ENCODE measurements around the gene MYO1D. TPM values are rescaled to one million over a fixed set of nuclear protein-coding genes. Genes with fewer than 3 reads are reported as not detected.

MYO1D gene
- total and polyA plus RNA-seq, 2 of the 13 experiments (the other 11 are each of a cell fraction or from before 2014, with no cell fraction given) = 13.2 to 17.3 TPM

DNA sequence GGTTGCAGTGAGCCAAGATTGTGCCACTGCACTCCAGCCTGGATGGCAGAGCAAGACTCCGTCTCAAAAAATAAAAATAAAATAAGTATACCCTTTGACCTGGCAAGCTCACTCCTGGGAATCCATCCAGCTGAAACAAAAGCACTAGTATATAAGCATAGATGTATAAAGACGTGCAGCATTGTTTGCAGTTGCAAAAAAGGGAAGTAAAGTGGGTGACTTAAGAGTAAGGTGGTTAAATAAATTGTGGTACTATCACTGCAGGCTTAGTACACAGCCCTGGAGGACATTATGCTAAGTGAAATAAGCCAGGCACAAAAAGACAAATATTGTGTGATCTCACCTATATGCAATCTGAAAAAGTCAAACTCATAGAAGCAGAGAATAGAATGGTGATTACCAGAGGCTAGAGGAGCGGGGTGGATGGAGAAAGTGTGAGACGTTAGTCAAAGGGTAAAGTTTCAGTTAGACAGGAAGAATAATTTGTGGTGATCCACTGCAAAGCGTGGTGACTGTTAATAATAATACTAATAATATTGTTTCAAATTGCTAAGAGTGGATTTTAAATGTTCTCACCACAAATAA is 113.0 kb downstream of the MYO1D start:
- no peak for ATAC-seq
- no peak for DNase-seq (ENCODE audit: low spot score)
- in situ Hi-C loops (cut with HindIII; ENCODE audit: extremely low pct_ligation_motif_present, low pct_unique_long_range_greater_than_20kb) = no loop called here
- no peaks in the 10 kb centered on the region for H4K20me1 ChIP-seq (ENCODE audit: insufficient read depth, low read length)
- no peak overlapping the region for H2AFZ ChIP-seq (ENCODE audit: low read length)
- peaks cover 0 to 4% of the 10 kb centered on the region in 2 experiments; a peak in 2 of 5 replicates for H3K36me3 ChIP-seq (replicated peaks in 1 of 2; ENCODE audit: control insufficient read depth in 1 of 2, insufficient read depth in 2 of 2, low read length in 2 of 2)
- H3K27ac ChIP-seq (ENCODE audit: extremely low read length, insufficient read depth, low read length) = no peak overlapping the region
- no TSS peak for BruUV-seq (replicated peaks)
- TF ChIP-seq, protein P1, sequence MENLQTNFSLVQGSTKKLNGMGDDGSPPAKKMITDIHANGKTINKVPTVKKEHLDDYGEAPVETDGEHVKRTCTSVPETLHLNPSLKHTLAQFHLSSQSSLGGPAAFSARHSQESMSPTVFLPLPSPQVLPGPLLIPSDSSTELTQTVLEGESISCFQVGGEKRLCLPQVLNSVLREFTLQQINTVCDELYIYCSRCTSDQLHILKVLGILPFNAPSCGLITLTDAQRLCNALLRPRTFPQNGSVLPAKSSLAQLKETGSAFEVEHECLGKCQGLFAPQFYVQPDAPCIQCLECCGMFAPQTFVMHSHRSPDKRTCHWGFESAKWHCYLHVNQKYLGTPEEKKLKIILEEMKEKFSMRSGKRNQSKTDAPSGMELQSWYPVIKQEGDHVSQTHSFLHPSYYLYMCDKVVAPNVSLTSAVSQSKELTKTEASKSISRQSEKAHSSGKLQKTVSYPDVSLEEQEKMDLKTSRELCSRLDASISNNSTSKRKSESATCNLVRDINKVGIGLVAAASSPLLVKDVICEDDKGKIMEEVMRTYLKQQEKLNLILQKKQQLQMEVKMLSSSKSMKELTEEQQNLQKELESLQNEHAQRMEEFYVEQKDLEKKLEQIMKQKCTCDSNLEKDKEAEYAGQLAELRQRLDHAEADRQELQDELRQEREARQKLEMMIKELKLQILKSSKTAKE (CRISPR knock-in tag; IDR thresholded peaks at IDR 0.05; ENCODE audit: borderline replicate concordance) = no peak
- TF ChIP-seq SIX4 (CRISPR knock-in tag; IDR thresholded peaks at IDR 0.05) (no peak), JUND (CRISPR knock-in tag; IDR thresholded peaks at IDR 0.05) (no peak), ZBTB8A (CRISPR knock-in tag; IDR thresholded peaks at IDR 0.05; ENCODE audit: borderline replicate concordance, low read depth) (no peak), KDM5B (CRISPR knock-in tag; IDR thresholded peaks at IDR 0.05; ENCODE audit: borderline replicate concordance) (no peak), AHDC1 (CRISPR knock-in tag; IDR thresholded peaks at IDR 0.05; ENCODE audit: borderline replicate concordance) (no peak), ZNF766 (CRISPR knock-in tag; IDR thresholded peaks at IDR 0.05; ENCODE audit: borderline replicate concordance) (no peak), REPIN1 (CRISPR knock-in tag; IDR thresholded peaks at IDR 0.05; ENCODE audit: borderline replicate concordance, low read depth) (no peak), ZNF615 (CRISPR knock-in tag; IDR thresholded peaks at IDR 0.05; ENCODE audit: borderline replicate concordance) (no peak), JUN (CRISPR knock-in tag; IDR thresholded peaks at IDR 0.05) (no peak), CBX1 (IDR thresholded peaks at IDR 0.05; ENCODE audit: low read depth) (no peak), RFXAP (CRISPR knock-in tag; IDR thresholded peaks at IDR 0.05; ENCODE audit: borderline replicate concordance) (no peak), ZNF580 (CRISPR knock-in tag; IDR thresholded peaks at IDR 0.05; ENCODE audit: borderline replicate concordance, low read depth) (no peak)
- TF ChIP-seq, protein P2, sequence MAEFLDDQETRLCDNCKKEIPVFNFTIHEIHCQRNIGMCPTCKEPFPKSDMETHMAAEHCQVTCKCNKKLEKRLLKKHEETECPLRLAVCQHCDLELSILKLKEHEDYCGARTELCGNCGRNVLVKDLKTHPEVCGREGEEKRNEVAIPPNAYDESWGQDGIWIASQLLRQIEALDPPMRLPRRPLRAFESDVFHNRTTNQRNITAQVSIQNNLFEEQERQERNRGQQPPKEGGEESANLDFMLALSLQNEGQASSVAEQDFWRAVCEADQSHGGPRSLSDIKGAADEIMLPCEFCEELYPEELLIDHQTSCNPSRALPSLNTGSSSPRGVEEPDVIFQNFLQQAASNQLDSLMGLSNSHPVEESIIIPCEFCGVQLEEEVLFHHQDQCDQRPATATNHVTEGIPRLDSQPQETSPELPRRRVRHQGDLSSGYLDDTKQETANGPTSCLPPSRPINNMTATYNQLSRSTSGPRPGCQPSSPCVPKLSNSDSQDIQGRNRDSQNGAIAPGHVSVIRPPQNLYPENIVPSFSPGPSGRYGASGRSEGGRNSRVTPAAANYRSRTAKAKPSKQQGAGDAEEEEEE (CRISPR knock-in tag; IDR thresholded peaks at IDR 0.05; ENCODE audit: borderline replicate concordance) = no peak
- intact Hi-C loops (cut with micrococcal nuclease; ENCODE audit: unreplicated experiment) = no loop called here
- ChIA-PET POLR2A (no interaction called here), CTCF (ENCODE audit: low intra/inter-chr PET ratio, low total read pairs) (no interaction called here)
- no peak for FAIRE-seq
- H3K4me3 ChIP-seq (replicated peaks in 1 of 3; ENCODE audit: insufficient read depth in 1 of 3, low read depth in 2 of 3, low read length in 3 of 3) = no peak overlapping the region
- H3K4me1 ChIP-seq (ENCODE audit: insufficient read depth, low read length) = no peaks in the 10 kb centered on the region
- 92% methylated on average over 5 of the region's 5 CpGs for WGBS (ENCODE audit: low lambda C conversion rate)
- no peaks in the 10 kb centered on the region for H3K9me3 ChIP-seq (ENCODE audit: low read length)
- H3K79me2 ChIP-seq (ENCODE audit: insufficient read depth, low read length) = no peaks in the 10 kb centered on the region
- H3K27me3 ChIP-seq (ENCODE audit: control insufficient read depth in 1 of 2, insufficient read depth in 2 of 2, low read length in 2 of 2) = no peaks in the 10 kb centered on the region
- H3K9ac ChIP-seq (ENCODE audit: insufficient read depth, low read depth, low read length) = no peak overlapping the region
- no peak overlapping the region for H3K4me2 ChIP-seq (ENCODE audit: low read depth, low read length)

All from HepG2 (cell line).